HG03280 (cell line): ENCODE results near the gene IWS1.
"Not testable (repeated sequence)": the region's sequence is repeated elsewhere in the genome, so short reads cannot be mapped to it uniquely, and the experiment has no call there.

ENCODE experiments used
- ATAC-seq: cut with Tn5 transposase; IDR thresholded peaks from one replicate; pipeline ENCODE4 v1.9.1; 2021; ENCODE audit warnings: mild to moderate bottlenecking, moderate library complexity; ENCODE audit not compliant: unreplicated experiment

The IWS1 gene

DNA sequence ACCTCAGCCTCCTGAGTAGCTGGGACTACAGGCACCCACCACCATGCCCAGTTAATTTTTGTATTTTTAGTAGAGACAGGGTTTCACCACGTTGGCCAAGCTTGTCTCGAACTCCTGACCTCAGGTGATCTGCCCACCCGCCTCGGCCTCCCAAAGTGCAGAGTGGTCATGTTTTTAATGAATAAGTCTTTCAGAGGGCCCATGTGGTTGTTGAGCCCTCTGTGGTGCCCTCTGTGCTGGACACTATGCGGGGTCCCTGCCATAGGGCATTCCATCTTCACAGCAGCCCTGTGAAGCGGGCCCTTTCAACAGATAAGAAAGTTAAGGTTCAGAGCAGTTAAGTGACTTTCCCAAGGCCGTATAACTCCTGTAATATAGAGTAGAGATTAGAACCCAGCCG lies 35.1 kb upstream of the IWS1 start:
- no peak for ATAC-seq

DNA sequence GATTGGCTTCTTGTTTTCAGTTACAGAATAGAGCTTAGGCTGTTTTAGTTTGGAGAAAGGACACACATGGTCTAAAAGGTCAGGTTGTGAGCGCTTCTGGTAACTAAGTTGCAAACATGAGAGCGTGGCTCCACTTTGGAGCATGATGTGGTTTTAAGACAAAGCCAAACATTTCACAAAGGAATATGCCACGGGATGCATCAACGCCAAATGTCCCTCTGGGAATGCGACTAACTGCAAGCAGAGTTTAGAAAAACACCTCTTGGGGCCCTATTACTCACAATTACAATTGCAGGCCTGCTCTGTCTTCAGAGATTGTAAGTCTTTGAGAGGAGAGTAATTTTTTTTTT lies 34.6 kb upstream of the IWS1 start:
- ATAC-seq = no peak

DNA sequence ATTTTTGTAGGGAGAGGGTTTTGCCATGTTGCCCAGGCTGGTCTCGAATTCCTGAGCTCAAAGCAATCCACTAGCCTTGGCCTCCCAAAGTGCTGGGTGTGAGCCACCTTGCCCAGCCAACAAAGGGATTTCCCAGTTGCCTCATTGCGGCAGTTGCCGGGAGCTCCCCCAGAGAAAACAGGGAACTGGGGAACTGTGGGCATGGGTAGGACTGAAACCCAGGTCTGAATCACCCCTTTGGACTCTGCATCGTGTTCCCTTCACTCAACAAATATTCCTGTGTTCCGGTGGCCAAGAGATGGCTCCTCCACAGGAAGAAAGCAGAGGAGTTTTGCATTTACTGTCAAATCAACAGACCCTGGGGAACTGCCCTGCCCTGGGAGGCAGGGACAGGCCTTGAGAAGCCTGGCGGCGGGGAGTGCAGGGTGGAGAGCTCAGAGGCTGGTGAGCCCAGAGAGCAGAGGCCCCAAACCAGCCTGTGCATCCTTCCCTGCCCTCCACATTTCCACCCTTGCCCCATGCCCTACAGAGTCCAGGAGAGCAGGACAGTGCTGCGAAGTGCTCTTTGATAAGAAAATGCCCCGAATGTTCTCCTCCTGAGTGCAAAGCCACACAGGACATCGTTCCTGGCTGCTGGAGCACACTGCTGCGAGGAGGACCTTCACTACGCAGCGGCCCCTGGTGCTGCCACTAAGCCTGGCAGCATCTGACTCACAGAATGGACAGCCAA lies 34.1 kb upstream of the IWS1 start:
- no peak for ATAC-seq

- ATAC-seq = no peak
Measured at GRCh38 chr2:127559454-127559853, 33.2 kb upstream of the IWS1 start.

DNA sequence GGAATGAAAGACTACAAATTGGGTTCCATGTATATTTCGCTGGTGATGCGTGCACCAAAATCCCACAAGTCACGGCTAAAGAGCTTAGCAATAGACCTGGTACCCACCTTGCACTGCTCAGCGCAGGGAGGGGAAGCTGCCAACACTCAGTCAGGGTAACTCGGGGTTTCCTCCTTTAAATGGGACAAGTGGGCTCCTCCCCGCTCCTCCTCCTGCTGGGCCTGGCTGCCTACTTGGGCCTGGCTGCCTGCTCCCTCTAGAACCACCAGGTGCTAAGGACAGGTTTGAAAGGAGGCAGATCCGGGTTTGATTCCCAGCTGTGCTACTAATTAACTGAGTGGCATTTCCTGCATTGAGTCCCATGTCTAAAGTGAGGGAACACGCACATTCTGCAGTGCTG lies 32.6 kb upstream of the IWS1 start:
- ATAC-seq = no peak

DNA sequence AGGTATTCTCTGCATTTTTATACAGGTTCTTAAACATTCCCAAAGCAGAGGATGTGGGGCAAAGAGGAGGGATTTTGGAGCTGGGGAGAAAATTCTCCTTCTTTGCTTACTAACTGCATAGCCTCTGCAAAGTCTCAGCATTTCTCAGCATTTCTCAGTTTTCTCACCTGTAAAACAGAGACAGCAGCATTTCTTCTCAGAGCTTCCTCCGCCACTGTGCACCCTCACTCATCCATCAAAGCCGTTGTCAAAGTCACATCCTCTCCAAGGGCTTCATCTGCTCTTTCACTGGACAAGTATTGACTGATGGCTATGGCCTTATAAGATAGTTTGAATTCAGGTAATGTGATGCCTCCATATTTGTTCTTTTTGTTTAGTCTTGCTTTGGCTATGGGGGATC lies 26.6 kb upstream of the IWS1 start:
- no peak for ATAC-seq

DNA sequence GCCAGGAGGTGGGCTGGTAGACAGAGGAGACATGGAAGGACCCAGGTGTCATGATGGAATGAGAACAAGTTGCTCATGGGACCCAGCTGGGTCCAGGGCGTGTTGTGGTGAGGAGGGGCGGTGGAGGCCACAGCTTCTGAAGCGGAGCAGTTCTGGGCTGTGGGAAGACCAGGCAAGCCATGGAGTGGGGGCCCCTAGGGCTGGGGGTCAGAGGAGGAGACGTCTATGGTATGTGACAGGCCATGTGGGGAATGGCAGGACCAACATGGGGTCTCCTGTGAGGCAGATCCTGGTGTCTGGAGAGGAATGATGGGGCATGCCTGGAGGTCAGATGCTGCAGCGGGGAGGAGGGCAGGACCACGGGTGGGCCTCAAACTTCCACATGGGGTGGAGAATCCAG lies 26.0 kb upstream of the IWS1 start:
- no peak for ATAC-seq

DNA sequence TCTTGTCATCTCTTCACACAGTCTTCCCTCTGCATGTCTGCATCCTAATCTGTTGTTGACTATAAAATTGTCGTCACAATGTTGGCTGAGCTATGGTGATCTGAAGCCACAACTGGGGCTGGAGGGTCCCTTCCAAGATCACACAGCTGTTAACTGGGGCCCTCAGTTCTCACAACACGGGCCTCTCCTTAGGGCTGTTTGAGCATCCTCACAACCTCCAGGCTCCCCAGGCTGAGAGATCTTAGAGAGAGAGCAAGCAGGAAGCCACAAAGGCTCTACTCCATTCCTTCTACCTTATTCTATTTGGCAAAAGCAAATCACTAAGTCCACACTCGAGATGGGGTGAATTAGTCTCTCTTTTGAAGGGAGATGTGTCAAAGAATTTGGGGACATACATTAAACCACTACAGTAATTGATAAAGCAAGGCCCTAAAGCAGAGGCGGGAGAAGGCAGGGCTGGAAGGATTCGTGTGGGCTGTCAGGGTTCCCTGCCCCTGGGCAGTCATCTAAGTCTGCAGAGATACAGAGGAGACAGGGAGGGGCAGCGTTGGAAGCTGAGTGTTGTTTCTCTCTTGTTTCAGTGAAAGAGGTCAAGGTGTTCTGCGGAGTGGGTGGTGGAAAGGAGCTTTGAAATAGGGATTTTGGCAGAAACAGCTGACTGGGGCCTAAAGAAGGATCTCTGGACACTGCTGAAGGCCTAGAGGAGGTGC lies 25.1 kb upstream of the IWS1 start:
- ATAC-seq = no peak

DNA sequence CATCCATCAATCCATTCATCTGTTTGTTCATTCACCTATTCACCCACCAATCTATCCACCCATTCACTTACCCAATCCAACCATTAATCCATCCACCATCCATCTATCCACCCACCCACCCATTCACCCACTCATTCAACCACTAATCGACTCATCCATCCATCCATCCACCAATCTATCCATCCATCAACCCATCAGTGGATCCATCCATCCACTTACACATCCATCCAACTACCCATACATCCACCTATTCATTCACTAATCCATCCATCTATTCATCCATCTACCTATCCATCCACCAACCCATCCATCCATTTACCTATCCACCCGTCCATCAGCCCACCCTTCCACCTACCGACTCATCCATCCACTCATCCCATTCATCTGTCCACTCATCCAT lies 20.5 kb upstream of the IWS1 start:
- ATAC-seq = no peak

GRCh38 chr2:127545796-127546195 lies 19.5 kb upstream of the IWS1 start:
- no peak for ATAC-seq

GRCh38 chr2:127545189-127545588 lies 18.9 kb upstream of the IWS1 start:
- ATAC-seq = no peak

- not testable (repeated sequence) for ATAC-seq
Measured at GRCh38 chr2:127543013-127543501, 16.8 kb upstream of the IWS1 start.

DNA sequence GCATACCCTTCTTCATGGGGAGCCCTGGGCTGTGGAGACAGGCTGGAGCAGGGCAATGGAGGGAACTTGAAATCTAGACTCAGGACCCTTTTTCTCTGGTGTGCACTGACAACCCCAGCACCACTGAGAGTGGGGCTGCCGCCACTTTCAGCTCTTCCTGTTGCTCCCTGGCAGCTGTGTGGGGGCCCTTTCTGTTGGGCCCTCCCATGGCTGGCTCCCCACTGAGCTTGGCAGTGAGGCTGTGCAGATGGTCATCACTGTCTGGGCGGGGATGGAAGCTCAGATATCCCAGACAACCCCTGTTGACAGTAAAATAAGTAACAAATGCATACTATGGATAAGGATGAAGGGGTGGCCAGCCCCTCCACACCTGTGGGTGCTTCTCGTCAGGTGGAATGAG lies 15.9 kb upstream of the IWS1 start:
- no peak for ATAC-seq

GRCh38 chr2:127541809-127542208 lies 15.5 kb upstream of the IWS1 start:
- ATAC-seq = no peak

DNA sequence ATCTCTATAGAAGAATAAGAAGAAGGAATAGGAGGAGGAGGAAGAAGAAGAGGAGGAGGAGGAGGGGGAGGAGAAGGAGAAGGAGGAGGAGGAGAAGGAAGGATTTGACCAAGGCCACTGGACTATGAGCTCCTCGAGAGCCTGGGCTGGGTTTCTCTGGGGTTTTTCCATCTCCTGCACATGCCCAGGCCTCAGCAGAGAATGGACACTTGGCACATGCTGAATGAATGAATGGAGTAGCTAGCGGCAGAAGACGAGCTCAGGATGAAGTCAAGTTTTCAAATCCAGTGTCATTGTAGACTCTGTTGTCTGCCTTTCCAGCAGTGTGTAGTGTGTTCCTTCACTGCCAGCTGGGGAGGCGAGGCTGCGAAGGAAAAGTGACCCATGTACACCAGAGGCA lies 11.4 kb upstream of the IWS1 start:
- ATAC-seq = no peak

DNA sequence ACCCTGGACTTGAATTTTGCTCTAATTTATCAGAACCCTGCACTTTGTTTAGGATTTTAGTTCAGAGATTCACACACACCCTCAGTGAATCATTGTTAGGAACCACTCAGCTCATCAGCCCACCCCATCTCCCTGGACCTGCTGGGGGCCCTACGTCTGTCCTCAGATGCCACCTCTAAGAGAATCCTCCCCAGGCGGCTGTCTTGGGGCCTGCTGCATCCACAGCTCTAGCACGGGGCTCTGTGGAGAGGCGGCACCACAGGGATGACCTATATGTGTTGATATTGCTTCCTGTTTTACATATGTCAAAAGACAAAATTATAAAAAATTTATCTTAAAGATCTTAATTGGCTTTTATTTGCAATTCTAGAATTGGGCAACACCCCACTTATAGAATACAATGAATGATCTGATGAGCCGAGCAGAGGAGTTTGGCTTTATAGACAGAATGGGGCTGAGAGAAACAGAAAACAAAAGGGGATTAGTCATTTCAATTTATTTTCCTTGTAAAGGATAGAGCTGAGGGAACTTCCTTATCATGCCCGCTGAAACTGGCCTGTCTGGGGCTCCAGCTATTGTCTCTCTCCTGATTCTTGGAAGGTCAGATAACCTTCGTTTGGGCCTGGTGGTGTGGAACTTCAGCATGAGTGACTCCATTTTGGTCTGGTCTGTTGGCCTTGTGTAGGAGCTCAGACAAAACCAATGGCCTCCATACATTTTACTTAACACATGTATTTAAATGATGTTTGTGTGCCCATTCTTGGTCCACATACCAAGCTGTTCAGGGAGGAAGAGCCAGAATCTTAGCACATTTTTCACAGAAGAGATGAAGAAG lies 10.6 kb upstream of the IWS1 start:
- ATAC-seq = no peak

DNA sequence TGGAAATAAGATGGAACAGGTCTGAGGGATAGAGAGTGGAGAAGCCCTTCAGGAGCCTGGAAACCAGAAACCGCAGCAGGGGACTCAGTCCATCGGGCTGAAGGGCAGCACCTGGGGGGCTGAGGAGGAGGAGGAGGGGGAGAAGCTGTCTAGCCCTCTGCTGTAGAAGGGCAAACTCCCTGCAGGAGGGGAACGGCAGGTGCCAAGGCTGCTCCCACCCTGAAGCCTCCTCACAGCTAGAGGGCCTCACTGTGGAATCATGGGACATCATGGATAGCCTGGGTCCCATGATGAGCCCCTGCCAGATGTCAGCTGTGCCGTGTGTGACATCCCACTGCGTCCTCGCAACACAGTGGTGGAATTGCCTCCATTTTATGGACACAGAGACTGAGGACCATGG lies 9.6 kb upstream of the IWS1 start:
- ATAC-seq = no peak

- ATAC-seq = no peak
Measured at GRCh38 chr2:127535422-127535901, 9.2 kb upstream of the IWS1 start, which contains the start of gene MYO7B. Gene MYO7B (plus strand): TSS chr2:127535683. CDS start chr2:127559723, 24,040 bp downstream.

DNA sequence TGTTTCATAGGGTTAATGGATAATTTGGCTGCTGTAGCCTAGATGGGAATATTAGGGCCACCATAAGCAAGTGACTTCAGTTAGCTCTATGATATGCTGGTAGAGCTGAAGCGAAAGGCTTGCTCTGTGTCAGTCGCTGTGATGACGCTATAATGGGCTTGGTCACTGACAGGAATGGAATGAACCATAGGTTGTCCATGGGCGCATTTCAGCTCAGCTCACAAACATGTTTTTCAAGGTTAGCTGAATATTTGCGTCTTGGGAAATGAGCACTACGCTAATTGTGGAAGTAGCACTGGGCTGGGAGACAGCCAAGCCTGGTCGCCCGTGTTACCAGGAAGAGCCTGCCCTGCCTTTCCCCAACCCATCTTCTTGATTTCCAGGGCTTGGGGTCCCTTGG lies 6.0 kb upstream of the IWS1 start:
- no peak for ATAC-seq

DNA sequence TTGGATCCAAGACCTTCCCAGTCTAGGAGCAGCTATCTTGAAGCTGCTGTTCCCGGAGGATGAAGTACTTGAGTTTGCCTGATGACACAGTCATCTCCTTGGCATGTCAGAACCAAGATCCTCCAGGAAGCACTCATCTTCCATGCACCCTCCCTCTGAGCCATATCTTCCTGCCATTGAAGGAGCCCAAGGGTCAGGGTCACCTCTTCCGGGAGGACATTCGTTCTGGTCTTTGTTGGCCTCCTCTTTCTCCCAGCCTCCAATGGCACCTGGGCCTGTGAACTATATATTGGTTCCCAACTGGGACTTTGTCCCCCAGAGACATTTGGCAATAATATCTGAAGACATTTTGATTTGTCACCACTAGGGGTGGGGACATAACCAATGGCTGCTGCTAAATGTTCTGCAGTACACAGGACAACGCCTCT lies 4.9 kb upstream of the IWS1 start:
- no peak for ATAC-seq
